Caco-2 (cell line): ENCODE data around the gene C16orf46. TPM values are rescaled to one million over a fixed set of nuclear protein-coding genes. Genes with fewer than 3 reads are reported as not detected.
"Not testable (repeated sequence)": the region's sequence is repeated elsewhere in the genome, so short reads cannot be mapped to it uniquely, and the experiment has no call there.

Experiments
- BruUV-seq: library from RNA; stranded (reverse); fragments of 400-500 nt; replicated peaks from 2 replicates; lab custom pipeline; 2021; lab: Mats Ljungman, UMichigan
- CTCF ChIA-PET: fragments of 300-600 bp; sonication (Branson Sonifier 250); formaldehyde crosslinking; loops from one replicate; lab custom pipeline; 2022; ENCODE audit warnings: antibody characterized with exemption; lab: Charles Lee
- POLR2A ChIA-PET: fragments of 300-600 bp; sonication (Branson Sonifier 250); formaldehyde crosslinking; loops from one replicate; lab custom pipeline; 2022; ENCODE audit warnings: antibody characterized with exemption; lab: Charles Lee
- DNase-seq, 2 experiments: peaks; one replicate each; pipeline versions ENCODE4 v3.0.0 to v3.0.0-alpha.2; 2020 to 2022
- H3K27me3 ChIP-seq: replicated peaks from 2 replicates; pipeline ENCODE4 v1.6.0; 2011; ENCODE audit warnings: low read length; ENCODE audit not compliant: control insufficient read depth, insufficient read depth
- H3K36me3 ChIP-seq: 2 replicates; pipeline ENCODE4 v1.5.1; 2011; ENCODE audit warnings: low read length; ENCODE audit not compliant: control insufficient read depth, insufficient read depth
- H3K4me1 ChIP-seq: fragments of 250-450 bp; sonication (Bioruptor Pico); 2 replicates; pipeline ENCODE4 v1.5.1; 2020; ENCODE audit warnings: mild to moderate bottlenecking
- H3K4me3 ChIP-seq: 2 replicates; pipeline ENCODE4 v1.5.1; 2011; ENCODE audit warnings: low read depth, mild to moderate bottlenecking, control low read depth, low read length
- H3K9me3 ChIP-seq: fragments of 250-450 bp; sonication (Bioruptor Pico); 2 replicates; pipeline ENCODE4 v1.5.1; 2020; ENCODE audit warnings: mild to moderate bottlenecking, moderate library complexity
- H3K27ac Mint-ChIP-seq: one replicate; pipeline ENCODE4 v1.8.0; 2022; ENCODE audit warnings: mixed read lengths; ENCODE audit not compliant: unreplicated experiment
- H3K27me3 Mint-ChIP-seq: one replicate; pipeline ENCODE4 v1.8.0; 2022; ENCODE audit warnings: mixed read lengths; ENCODE audit not compliant: insufficient read depth, unreplicated experiment
- H3K36me3 Mint-ChIP-seq: one replicate; pipeline ENCODE4 v1.8.0; 2022; ENCODE audit warnings: mild to moderate bottlenecking, mixed read lengths; ENCODE audit not compliant: insufficient read depth, unreplicated experiment
- H3K4me1 Mint-ChIP-seq: one replicate; pipeline ENCODE4 v1.8.0; 2022; ENCODE audit warnings: low read depth, mixed read lengths; ENCODE audit not compliant: unreplicated experiment
- H3K4me3 Mint-ChIP-seq: one replicate; pipeline ENCODE4 v1.8.0; 2022; ENCODE audit warnings: mild to moderate bottlenecking, moderate library complexity, mixed read lengths; ENCODE audit not compliant: unreplicated experiment
- H3K9me3 Mint-ChIP-seq: one replicate; pipeline ENCODE4 v1.8.0; 2022; ENCODE audit warnings: mixed read lengths; ENCODE audit not compliant: unreplicated experiment
- intact Hi-C: fragments of 100-400 bp; cut with micrococcal nuclease; formaldehyde crosslinking; loops from one replicate; pipeline ENCODE4 v1.10.0; 2022; ENCODE audit not compliant: unreplicated experiment
- total RNA-seq: library from RNA; stranded (reverse); gene quantifications from 2 replicates; pipeline ENCODE4 v1.2.3, GENCODE V29; 2022
- TF ChIP-seq, protein P1 (sequence below), 2 experiments: fragments of 200-600 bp in 1 of 2; IDR thresholded peaks; 1 replicate in 1 of 2; 2 replicates in 1 of 2; pipeline versions ENCODE4 v1.5.1 to v1.8.0; 2011 to 2022; ENCODE audit warnings: antibody characterized with exemption in 1 of 2, control low read depth in 1 of 2, inconsistent platforms in 1 of 2, low read depth in 1 of 2, low read length in 1 of 2, mild to moderate bottlenecking in 1 of 2, moderate library complexity in 1 of 2; ENCODE audit not compliant: insufficient read depth in 1 of 2, severe bottlenecking in 1 of 2, unreplicated experiment in 1 of 2

Gene C16orf46
- total RNA-seq, 1 experiment from 2014 or later: 0.70 TPM

DNA sequence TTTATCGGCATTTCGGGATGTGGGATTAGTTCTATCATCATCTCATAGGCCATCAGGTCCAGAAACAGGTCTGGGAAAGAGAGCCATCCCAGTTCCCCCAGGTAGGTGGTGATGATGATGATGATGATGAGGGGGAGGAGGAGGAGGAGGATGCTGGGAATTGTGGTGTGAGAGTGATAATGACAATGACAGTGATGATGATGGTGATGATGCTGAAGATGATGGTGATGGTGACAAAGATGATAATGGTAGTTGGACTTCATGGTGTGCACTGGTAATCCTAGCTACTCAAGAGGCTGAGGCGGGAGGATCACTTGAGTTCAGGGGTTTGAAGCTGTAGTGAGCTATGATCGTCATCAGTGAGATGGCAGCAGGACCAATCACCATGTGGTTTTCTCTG lies 35.4 kb upstream of the C16orf46 start:
- TF ChIP-seq, protein P1, sequence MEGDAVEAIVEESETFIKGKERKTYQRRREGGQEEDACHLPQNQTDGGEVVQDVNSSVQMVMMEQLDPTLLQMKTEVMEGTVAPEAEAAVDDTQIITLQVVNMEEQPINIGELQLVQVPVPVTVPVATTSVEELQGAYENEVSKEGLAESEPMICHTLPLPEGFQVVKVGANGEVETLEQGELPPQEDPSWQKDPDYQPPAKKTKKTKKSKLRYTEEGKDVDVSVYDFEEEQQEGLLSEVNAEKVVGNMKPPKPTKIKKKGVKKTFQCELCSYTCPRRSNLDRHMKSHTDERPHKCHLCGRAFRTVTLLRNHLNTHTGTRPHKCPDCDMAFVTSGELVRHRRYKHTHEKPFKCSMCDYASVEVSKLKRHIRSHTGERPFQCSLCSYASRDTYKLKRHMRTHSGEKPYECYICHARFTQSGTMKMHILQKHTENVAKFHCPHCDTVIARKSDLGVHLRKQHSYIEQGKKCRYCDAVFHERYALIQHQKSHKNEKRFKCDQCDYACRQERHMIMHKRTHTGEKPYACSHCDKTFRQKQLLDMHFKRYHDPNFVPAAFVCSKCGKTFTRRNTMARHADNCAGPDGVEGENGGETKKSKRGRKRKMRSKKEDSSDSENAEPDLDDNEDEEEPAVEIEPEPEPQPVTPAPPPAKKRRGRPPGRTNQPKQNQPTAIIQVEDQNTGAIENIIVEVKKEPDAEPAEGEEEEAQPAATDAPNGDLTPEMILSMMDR (IDR thresholded peaks at IDR 0.05; ENCODE audit: insufficient read depth in 1 of 2, low read depth in 1 of 2, low read length in 1 of 2, severe bottlenecking in 1 of 2, unreplicated experiment in 1 of 2): no peak
- intact Hi-C loops: no loop called here
- H3K4me1 ChIP-seq: no peaks in the 10 kb centered on the region
- Mint-ChIP-seq H3K9me3 (no peaks in the 10 kb centered on the region), H3K27me3 (no peaks in the 10 kb centered on the region), H3K4me1 (peaks cover 2% of the 10 kb centered on the region), H3K4me3 (no peak overlapping the region), H3K36me3 (no peaks in the 10 kb centered on the region), H3K27ac (no peak overlapping the region)
- no peaks in the 10 kb centered on the region for H3K9me3 ChIP-seq
- CTCF ChIA-PET: no interaction called here
- BruUV-seq: no TSS peak
- H3K27me3 ChIP-seq: no peaks in the 10 kb centered on the region; the same call in 1 of the 2 replicates
- H3K4me3 ChIP-seq: no peak overlapping the region
- no peaks in the 10 kb centered on the region for H3K36me3 ChIP-seq
- POLR2A ChIA-PET: no interaction called here
- DNase-seq: no peak

DNA sequence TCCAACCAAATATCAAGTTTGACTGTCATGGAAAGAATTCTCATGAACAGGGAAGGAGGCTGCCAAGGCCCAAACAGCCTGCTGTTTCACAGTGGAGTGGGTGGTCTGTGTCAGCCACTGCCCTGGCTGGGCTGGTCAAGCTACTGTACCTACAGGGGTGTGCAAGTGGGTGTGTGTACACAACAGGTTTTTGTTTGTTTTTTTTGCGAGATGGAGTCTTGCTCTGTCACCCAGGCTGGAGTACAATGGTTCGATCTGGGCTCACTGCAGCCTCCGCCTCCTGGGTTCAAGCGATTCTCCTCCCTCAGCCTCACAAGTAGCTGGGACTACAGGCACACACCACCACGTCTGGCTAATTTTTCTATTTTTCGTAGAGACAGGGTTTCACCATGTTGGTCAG lies 32.2 kb upstream of the C16orf46 start:
- BruUV-seq, DNase-seq, H3K27ac Mint-ChIP-seq, H3K36me3 Mint-ChIP-seq, H3K4me3 Mint-ChIP-seq, H3K9me3 Mint-ChIP-seq, intact Hi-C loops, CTCF ChIA-PET, H3K27me3 Mint-ChIP-seq, H3K4me1 ChIP-seq, H3K4me1 Mint-ChIP-seq, H3K27me3 ChIP-seq, H3K4me3 ChIP-seq, H3K36me3 ChIP-seq, H3K9me3 ChIP-seq, POLR2A ChIA-PET: not testable (repeated sequence)

DNA sequence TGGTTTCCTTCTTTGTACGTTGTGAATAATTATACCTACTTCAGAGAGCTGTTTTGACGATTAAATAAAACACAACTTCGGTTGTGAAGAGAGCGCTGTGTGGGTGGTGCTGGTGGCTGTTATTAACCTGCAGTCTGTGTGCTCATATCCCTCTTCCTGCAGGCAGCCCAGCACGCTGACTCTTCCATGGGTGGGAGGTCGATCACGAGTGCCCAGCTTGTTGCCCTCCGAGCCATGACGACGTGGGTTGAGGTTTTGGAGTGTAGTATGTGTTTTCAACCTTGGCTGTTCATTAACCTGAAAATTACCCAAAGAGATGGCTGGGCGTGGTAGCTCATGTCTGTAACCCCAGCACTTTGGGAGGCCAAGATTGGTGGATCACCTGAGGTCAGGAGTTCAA lies 30.5 kb upstream of the C16orf46 start:
- ChIA-PET POLR2A (no interaction called here), CTCF (interaction anchor here (1.4 kb wide), 1 partner anchor 97 kb away, joined by 6 read pairs; no protein-coding TSS in a partner anchor)
- Mint-ChIP-seq H3K9me3 (no peaks in the 10 kb centered on the region), H3K27me3 (no peaks in the 10 kb centered on the region), H3K4me3 (no peak overlapping the region), H3K36me3 (no peaks in the 10 kb centered on the region), H3K27ac (no peak overlapping the region), H3K4me1 (peaks cover 8% of the 10 kb centered on the region)
- TF ChIP-seq, protein P1 (IDR thresholded peaks at IDR 0.05; ENCODE audit: insufficient read depth in 1 of 2, low read depth in 1 of 2, low read length in 1 of 2, severe bottlenecking in 1 of 2, unreplicated experiment in 1 of 2): no peak
- no peak for DNase-seq
- H3K4me1 ChIP-seq: no peaks in the 10 kb centered on the region
- H3K4me3 ChIP-seq: no peak overlapping the region
- no peaks in the 10 kb centered on the region for H3K36me3 ChIP-seq
- H3K27me3 ChIP-seq: no peaks in the 10 kb centered on the region; the same call in 1 of the 2 replicates
- BruUV-seq: no TSS peak
- intact Hi-C loops: no loop called here
- no peaks in the 10 kb centered on the region for H3K9me3 ChIP-seq
